ENCODE data around the gene AHRR.

GRCh38 chr5:364497-364896, 43.0 kb downstream of the AHRR start:
- TF ChIP-seq POLR2A (IDR thresholded peaks at IDR 0.05) (no peak), CTCF (IDR thresholded peaks at IDR 0.05) (no peak), POLR2AphosphoS5 (IDR thresholded peaks at IDR 0.05) (no peak)
